Brain microvascular endothelial cell (primary cell): ENCODE measurements around the gene THYN1.

Source experiments
- DNase-seq: peaks from one replicate; pipeline ENCODE4 v3.0.0-alpha.2; 2020
- H3K27ac ChIP-seq: fragments of 250-450 bp; sonication (Bioruptor Pico); 2 replicates; pipeline ENCODE4 v1.5.1; 2020; ENCODE audit warnings: mild to moderate bottlenecking, moderate library complexity
- H3K27me3 ChIP-seq: fragments of 250-450 bp; sonication (Bioruptor Pico); replicated peaks from 2 replicates; pipeline ENCODE4 v1.5.1; 2020; ENCODE audit warnings: mild to moderate bottlenecking
- H3K36me3 ChIP-seq: fragments of 250-450 bp; sonication (Bioruptor Pico); replicated peaks from 2 replicates; pipeline ENCODE4 v1.5.1; 2020; ENCODE audit warnings: mild to moderate bottlenecking
- H3K4me3 ChIP-seq: 2 replicates; pipeline ENCODE4 v1.5.1; 2011; ENCODE audit warnings: low read depth, mild to moderate bottlenecking, control low read depth, low read length, moderate library complexity
- in situ Hi-C: cut with HindIII; loops from 2 replicates; pipeline ENCODE4 v1.10.0; 2017; ENCODE audit warnings: low sequenced_read_pairs, low pct_ligation_motif_present
- TF ChIP-seq, protein P1 (sequence below): IDR thresholded peaks from 2 replicates; pipeline ENCODE4 v1.5.1; 2011; ENCODE audit warnings: low read depth, mild to moderate bottlenecking, moderate library complexity, low read length, control low read depth, inconsistent platforms; ENCODE audit errors: missing control alignments

THYN1 gene

DNA sequence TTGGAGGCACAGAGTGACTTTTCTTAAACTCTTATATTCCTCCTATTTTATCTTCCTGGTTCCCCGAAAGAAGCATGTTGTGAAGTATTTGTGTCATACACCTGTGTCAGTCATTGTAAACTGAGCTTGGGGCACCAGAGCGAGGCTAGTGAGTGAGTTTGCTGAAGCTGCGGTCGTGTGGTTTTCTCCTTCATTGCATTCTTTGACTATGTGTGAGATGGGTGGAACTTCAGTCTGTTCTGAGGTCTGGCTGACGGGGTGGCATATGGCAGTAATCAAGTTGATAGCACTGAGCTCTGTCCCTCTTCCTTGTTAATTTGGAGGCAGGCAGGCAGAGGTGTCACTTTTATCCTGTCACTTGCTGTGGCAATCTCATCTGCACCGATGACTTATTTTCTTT lies 24.5 kb downstream of the THYN1 start:
- Histone ChIP-seq H3K36me3 (no peaks in the 10 kb centered on the region), H3K4me3 (no peak overlapping the region), H3K27ac (no peak overlapping the region), H3K27me3 (no peaks in the 10 kb centered on the region)
- no peak for DNase-seq
- TF ChIP-seq, protein P1, sequence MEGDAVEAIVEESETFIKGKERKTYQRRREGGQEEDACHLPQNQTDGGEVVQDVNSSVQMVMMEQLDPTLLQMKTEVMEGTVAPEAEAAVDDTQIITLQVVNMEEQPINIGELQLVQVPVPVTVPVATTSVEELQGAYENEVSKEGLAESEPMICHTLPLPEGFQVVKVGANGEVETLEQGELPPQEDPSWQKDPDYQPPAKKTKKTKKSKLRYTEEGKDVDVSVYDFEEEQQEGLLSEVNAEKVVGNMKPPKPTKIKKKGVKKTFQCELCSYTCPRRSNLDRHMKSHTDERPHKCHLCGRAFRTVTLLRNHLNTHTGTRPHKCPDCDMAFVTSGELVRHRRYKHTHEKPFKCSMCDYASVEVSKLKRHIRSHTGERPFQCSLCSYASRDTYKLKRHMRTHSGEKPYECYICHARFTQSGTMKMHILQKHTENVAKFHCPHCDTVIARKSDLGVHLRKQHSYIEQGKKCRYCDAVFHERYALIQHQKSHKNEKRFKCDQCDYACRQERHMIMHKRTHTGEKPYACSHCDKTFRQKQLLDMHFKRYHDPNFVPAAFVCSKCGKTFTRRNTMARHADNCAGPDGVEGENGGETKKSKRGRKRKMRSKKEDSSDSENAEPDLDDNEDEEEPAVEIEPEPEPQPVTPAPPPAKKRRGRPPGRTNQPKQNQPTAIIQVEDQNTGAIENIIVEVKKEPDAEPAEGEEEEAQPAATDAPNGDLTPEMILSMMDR: no peak
- in situ Hi-C loops: no loop called here

DNA sequence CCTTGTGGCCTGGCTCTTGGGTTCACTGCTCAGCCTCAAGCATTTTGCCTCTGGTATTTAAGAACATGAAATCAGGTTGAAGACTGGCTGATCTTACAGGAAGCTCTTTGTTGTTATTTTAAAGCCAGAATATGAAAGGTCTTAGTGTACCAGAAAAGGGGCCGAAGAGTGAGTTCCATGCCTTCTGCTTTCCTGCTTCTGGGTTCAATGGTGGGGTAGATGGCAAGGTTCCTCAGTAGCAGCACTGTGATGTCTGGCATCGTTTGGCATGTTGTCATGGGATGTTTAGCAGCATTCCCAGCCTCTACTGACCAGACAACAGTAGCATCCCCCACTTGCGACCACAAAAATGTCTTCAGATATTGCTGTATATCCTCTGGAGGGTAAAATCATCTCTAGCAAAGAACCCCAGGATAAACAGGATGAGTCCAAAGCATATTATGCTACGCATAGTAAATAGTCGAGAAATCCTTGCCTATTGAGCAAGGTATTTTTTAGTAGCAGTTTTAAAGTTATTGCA lies 26.3 kb downstream of the THYN1 start:
- Histone ChIP-seq H3K27ac (no peak overlapping the region), H3K4me3 (no peak overlapping the region), H3K27me3 (no peaks in the 10 kb centered on the region), H3K36me3 (no peaks in the 10 kb centered on the region)
- peak; percentile 22 for DNase-seq
- TF ChIP-seq, protein P1: no peak
- in situ Hi-C loops: no loop called here

DNA sequence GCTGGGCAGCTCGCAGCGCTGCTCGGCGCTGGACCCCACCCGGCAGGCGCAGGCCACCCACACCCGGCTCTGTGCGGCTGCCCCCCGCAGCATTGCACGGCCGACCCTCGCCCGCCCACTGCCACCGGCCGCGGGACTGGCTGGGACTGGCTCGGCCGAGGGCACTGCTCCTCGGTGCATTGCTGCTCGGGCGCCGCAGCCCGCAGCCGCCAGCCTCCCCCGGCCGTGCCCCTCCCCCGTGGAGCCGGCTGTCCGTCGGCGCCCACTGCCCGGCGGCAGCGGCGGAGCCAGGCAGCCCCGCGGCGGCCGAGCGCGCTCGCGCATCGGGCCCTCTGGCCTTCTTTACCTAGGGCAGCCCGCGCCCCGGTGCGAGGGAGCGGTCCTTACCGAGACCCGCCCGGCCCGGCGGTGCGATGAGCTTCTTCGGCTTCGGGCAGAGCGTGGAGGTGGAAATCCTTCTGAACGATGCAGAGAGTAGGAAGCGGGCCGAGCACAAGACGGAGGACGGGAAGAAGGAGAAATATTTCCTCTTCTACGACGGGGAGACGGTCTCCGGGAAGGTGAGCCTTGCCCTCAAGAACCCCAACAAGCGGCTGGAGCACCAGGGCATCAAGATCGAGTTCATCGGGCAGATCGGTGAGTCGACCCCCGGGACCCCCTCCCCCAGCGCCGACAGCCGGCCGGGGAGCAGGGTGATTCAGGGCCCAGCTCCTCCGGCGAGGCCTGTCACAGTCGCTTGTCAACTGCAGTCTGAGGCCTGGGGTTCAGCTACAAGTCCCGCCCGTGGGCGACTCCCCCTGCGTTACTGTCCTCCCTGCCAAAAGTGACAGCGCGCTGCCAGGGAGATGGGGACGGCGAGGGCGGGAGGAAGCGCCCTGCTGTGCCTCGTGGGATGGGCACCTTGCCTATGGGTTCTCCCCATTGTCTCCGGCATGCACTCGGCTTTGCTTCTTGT lies 28.2 kb downstream of the THYN1 start:
- peak overlapping the region; percentile 83 for H3K4me3 ChIP-seq
- peak overlapping the region; percentile 2 for H3K27ac ChIP-seq
- no peaks in the 10 kb centered on the region for H3K36me3 ChIP-seq
- DNase-seq: no peak
- no peaks in the 10 kb centered on the region for H3K27me3 ChIP-seq
- TF ChIP-seq, protein P1: no peak
- in situ Hi-C loops: no loop called here

DNA sequence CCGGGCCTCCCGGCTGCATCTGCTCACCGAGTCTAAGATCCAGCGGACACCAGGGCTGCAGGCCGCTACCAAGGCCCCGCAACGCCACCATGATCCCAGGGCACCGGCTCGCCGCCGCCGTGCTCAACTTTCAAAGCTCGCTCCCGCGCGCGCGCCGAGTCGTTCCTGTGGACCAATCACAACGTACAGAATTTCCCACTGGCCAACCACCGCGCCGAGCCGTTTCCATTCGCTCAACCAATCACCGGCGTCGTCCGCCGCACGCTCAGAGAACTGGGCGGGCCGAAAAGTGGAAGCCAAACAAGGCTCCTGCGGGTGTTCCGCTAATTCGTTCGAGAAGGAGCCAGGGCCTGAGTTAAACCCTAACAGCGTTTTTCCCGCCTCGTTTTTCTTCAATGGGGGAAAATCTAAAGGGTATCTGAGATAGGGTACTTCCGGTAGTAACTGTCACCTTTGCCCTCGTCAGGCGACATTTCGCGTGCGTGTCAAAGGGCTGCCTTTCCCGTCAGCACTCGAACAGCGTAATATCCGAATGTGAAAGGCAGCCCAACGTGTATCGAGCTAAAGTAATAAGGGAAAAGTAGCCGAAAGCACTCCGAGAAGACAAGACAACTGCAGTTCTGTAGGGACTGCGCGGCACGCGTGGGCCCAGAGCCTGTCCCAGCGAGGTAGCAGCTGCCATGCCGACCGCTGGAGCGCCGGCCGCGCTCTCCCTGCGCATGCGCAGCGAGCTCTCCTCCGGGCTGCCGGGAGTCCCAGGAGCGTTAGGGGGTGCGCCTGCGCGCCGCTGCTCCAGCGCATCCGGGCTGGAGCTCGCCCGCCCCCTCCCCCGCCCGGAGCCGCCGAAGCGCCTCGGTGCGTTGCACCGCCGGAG lies 29.1 kb downstream of the THYN1 start, which contains the start of the genes NCAPD3 and VPS26B:
Gene NCAPD3 (minus strand): TSS at position 132 of the 874 bp plus-strand sequence. CDS start 41 bp downstream, at position 91.
Gene VPS26B (plus strand): TSS at position 836 of the 874 bp plus-strand sequence. CDS start 452 bp downstream, outside the sequence.
- Histone ChIP-seq H3K36me3 (peaks cover 1% of the 10 kb centered on the region), H3K4me3 (peak within 1 kb of the TSS; percentile 83), H3K27ac (peak within 1 kb of the TSS; percentile 70), H3K27me3 (no peaks in the 10 kb centered on the region)
- in situ Hi-C loops: no loop called here
- DNase-seq: peak; percentile 97
- TF ChIP-seq, protein P1: no peak

DNA sequence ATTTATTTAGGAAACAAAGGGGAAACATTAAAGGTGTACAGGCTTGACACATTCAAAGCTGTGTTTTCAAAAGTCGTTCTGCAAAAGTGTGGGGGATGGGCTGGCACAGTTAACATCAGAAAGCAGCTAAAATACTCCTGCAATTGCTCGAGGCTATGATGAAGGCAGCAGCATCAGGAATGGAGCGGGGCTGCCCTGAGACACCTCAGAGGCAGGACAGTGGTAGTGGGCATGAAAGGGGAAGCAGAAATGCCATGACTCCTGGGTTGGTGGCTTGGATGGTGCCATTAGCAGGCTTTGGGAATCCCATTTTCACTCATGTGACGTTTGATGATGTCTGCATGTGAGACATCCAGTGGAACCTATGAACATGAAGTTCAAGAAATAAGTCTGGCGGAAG lies 30.0 kb downstream of the THYN1 start:
- in situ Hi-C loops: no loop called here
- no peak for DNase-seq
- H3K27me3 ChIP-seq: no peaks in the 10 kb centered on the region
- TF ChIP-seq, protein P1: no peak
- peaks cover 5% of the 10 kb centered on the region for H3K36me3 ChIP-seq
- H3K27ac ChIP-seq: no peak overlapping the region
- H3K4me3 ChIP-seq: peak overlapping the region; percentile 83
